GM12878 (cell line): Measurements from ENCODE around the gene IQCK. TPM values are rescaled to one million over a fixed set of nuclear protein-coding genes. Genes with fewer than 3 reads are reported as not detected.

Experiments used
- ATAC-seq: fragments of 200-7000 bp; cut with Tn5 transposase; 3 replicates; pipeline ENCODE4 v1.9.1; 2020; ENCODE audit warnings: mild to moderate bottlenecking, moderate library complexity
- BruUV-seq: library from RNA; stranded (reverse); fragments of 400-500 nt; replicated peaks from 2 replicates; lab custom pipeline; 2021; lab: Mats Ljungman, UMichigan
- CTCF ChIA-PET: fragments of 300-600 bp; sonication (Branson Sonifier 250); formaldehyde crosslinking; extraction: SDS; loops from one replicate; lab custom pipeline; 2021; ENCODE audit warnings: inconsistent platforms; lab: Yijun Ruan, JAX
- POLR2A ChIA-PET: fragments of 350-600 bp; formaldehyde crosslinking; extraction: SDS; loops from one replicate; lab custom pipeline; 2021; ENCODE audit warnings: inconsistent platforms; lab: Charles Lee
- RAD21 ChIA-PET: fragments of 300-600 bp; sonication (Branson Sonifier 250); formaldehyde crosslinking; loops from one replicate; lab custom pipeline; 2023; ENCODE audit warnings: antibody characterized with exemption; ENCODE audit not compliant: unreplicated experiment; lab: Charles Lee
- SMC1A ChIA-PET: fragments of 300-600 bp; sonication (Branson Sonifier 250); formaldehyde crosslinking; loops from one replicate; lab custom pipeline; 2023; ENCODE audit not compliant: unreplicated experiment, uncharacterized antibody; lab: Charles Lee
- DNase-seq: peaks from one replicate; pipeline ENCODE4 v3.0.0-alpha.2; 2011; ENCODE audit warnings: low read depth, low spot score
- FAIRE-seq: peaks from 3 replicates; lab custom pipeline; 2011; peaks lifted over from hg19 to GRCh38; lab: Jason Lieb, UNC
- H2AFZ ChIP-seq: 2 replicates; pipeline ENCODE4 v1.6.0; 2011; ENCODE audit warnings: low read depth, low read length, control low read depth; ENCODE audit not compliant: control insufficient read depth
- H3K27ac ChIP-seq: 2 replicates; pipeline ENCODE4 v1.5.1; 2011; ENCODE audit warnings: control low read depth; ENCODE audit not compliant: control insufficient read depth, insufficient read depth
- H3K27me3 ChIP-seq, 2 experiments: replicated peaks in 1 of 2; 2 replicates each; pipeline versions ENCODE4 v1.6.0 to v1.6.1; 2011; ENCODE audit warnings: low read length in 1 of 2; ENCODE audit not compliant: control insufficient read depth in 2 of 2, insufficient read depth in 2 of 2
- H3K36me3 ChIP-seq, 2 experiments: 2 replicates each; pipeline ENCODE4 v1.5.1; 2011; ENCODE audit warnings: low read length in 1 of 2; ENCODE audit not compliant: control insufficient read depth in 2 of 2, insufficient read depth in 2 of 2
- H3K4me1 ChIP-seq: 2 replicates; pipeline ENCODE4 v1.6.1; 2011; ENCODE audit warnings: mild to moderate bottlenecking, low read length, moderate library complexity, mixed read lengths; ENCODE audit not compliant: control insufficient read depth, insufficient read depth
- H3K4me2 ChIP-seq: 2 replicates; pipeline ENCODE4 v1.6.0; 2011; ENCODE audit warnings: control low read depth; ENCODE audit not compliant: control insufficient read depth, insufficient read depth
- H3K4me3 ChIP-seq: fragments of 200-600 bp; sonication (generic); 2 replicates; pipeline ENCODE4 v1.5.1; 2016
- H3K79me2 ChIP-seq: 2 replicates; pipeline ENCODE4 v1.6.0; 2011; ENCODE audit warnings: low read length; ENCODE audit not compliant: control insufficient read depth, insufficient read depth
- H3K9ac ChIP-seq: 2 replicates; pipeline ENCODE4 v1.8.0; 2011; ENCODE audit warnings: low read length, control low read depth, mixed read lengths; ENCODE audit not compliant: control insufficient read depth, insufficient read depth
- H3K9me3 ChIP-seq: replicated peaks from 3 replicates; pipeline ENCODE4 v1.5.1; 2011; ENCODE audit warnings: mild to moderate bottlenecking, low read length; ENCODE audit not compliant: control insufficient read depth, insufficient read depth
- H4K20me1 ChIP-seq: 2 replicates; pipeline ENCODE4 v1.6.0; 2011; ENCODE audit not compliant: control insufficient read depth, insufficient read depth
- BCL3 ChIP-seq: IDR thresholded peaks from 2 replicates; pipeline ENCODE4 v1.6.1; 2011; ENCODE audit warnings: borderline replicate concordance, low read depth, mild to moderate bottlenecking, moderate library complexity, low read length; ENCODE audit not compliant: insufficient read depth, poor library complexity, severe bottlenecking
- CBX3 ChIP-seq: fragments of 200-600 bp; sonication (generic); IDR thresholded peaks from 2 replicates; pipeline ENCODE4 v1.6.1; 2016; ENCODE audit warnings: low read depth, borderline replicate concordance
- CHD4 ChIP-seq: fragments of 200-600 bp; sonication (generic); IDR thresholded peaks from 2 replicates; pipeline ENCODE4 v1.6.1; 2016; ENCODE audit warnings: mild to moderate bottlenecking
- CTCF ChIP-seq, 3 experiments: IDR thresholded peaks in 2 of 3; conservative IDR thresholded peaks in 1 of 3; 2 replicates each; pipeline ENCODE4 v1.5.1; 2011; ENCODE audit warnings: low read depth in 3 of 3, low read length in 3 of 3, mild to moderate bottlenecking in 3 of 3, control low read depth in 2 of 3, moderate library complexity in 2 of 3, inconsistent platforms in 1 of 3, mixed read lengths in 1 of 3; ENCODE audit not compliant: control insufficient read depth in 2 of 3, insufficient read depth in 1 of 3; ENCODE audit errors: extremely low read depth in 1 of 3
- E2F4 ChIP-seq: IDR thresholded peaks from 2 replicates; pipeline ENCODE4 v1.6.1; 2012; ENCODE audit warnings: low read depth, low read length, improper control_type of control experiment
- ESRRA ChIP-seq: IDR thresholded peaks from 2 replicates; pipeline ENCODE4 v1.6.1; 2012; ENCODE audit warnings: mild to moderate bottlenecking, low read length, improper control_type of control experiment
- HDAC6 ChIP-seq: fragments of 200-600 bp; sonication (generic); IDR thresholded peaks from one replicate; pipeline ENCODE4 v1.8.0; 2017; ENCODE audit warnings: antibody characterized with exemption; ENCODE audit not compliant: unreplicated experiment
- LARP7 ChIP-seq: fragments of 450-650 bp; IDR thresholded peaks from 2 replicates; pipeline ENCODE4 v1.6.1; 2017; ENCODE audit warnings: mild to moderate bottlenecking
- PKNOX1 ChIP-seq: fragments of 450-650 bp; IDR thresholded peaks from 2 replicates; pipeline ENCODE4 v1.6.1; 2016; ENCODE audit warnings: mild to moderate bottlenecking
- SKIL ChIP-seq: fragments of 450-650 bp; IDR thresholded peaks from 2 replicates; pipeline ENCODE4 v1.6.1; 2017; ENCODE audit warnings: mild to moderate bottlenecking, low read depth, inconsistent platforms; ENCODE audit not compliant: poor library complexity, severe bottlenecking
- SMAD1 ChIP-seq: fragments of 450-650 bp; IDR thresholded peaks from 2 replicates; pipeline ENCODE4 v1.6.1; 2018; ENCODE audit warnings: mild to moderate bottlenecking, low read depth; ENCODE audit not compliant: partially characterized antibody
- SMAD5 ChIP-seq: IDR thresholded peaks from 2 replicates; pipeline ENCODE4 v1.6.1; 2016; ENCODE audit warnings: antibody characterized with exemption, low read depth
- SP1 ChIP-seq: IDR thresholded peaks from one replicate; pipeline ENCODE4 v1.6.1; 2011; ENCODE audit warnings: low read depth, low read length
- TCF3 ChIP-seq: IDR thresholded peaks from 2 replicates; pipeline ENCODE4 v1.6.1; 2012; ENCODE audit warnings: low read depth, mild to moderate bottlenecking, low read length, borderline replicate concordance; ENCODE audit not compliant: insufficient read depth
- ZNF24 ChIP-seq: fragments of 450-650 bp; IDR thresholded peaks from 2 replicates; pipeline ENCODE4 v1.6.1; 2017; ENCODE audit warnings: antibody characterized with exemption, mild to moderate bottlenecking
- ZNF384 ChIP-seq: IDR thresholded peaks from 2 replicates; pipeline ENCODE4 v1.6.1; 2012; ENCODE audit warnings: low read depth, mild to moderate bottlenecking, low read length, improper control_type of control experiment, borderline replicate concordance
- WGBS: methylation state at CpG from one replicate; pipeline ENCODE4 v1.1.6; 2016; ENCODE audit warnings: low lambda C conversion rate; ENCODE audit not compliant: insufficient replicate concordance, insufficient coverage; ENCODE audit errors: missing lambda C conversion rate; 5-methylcytosine and 5-hydroxymethylcytosine counted together
- in situ Hi-C: fragments of 300-500 bp; cut with MboI; formaldehyde crosslinking; loops from 9 replicates; pipeline ENCODE4 v1.14.3; 2018; ENCODE audit warnings: mixed read lengths
- intact Hi-C: fragments of 100-400 bp; cut with micrococcal nuclease; formaldehyde crosslinking; loops from one replicate; pipeline ENCODE4 v1.14.2; 2022; ENCODE audit not compliant: unreplicated experiment
- polyA plus RNA-seq, 11 experiments: library from polyadenylated mRNA; depleted of rRNA in 4 of 11; unstranded in 6 of 11; stranded (reverse) in 5 of 11; fragments of >200 nt; fragmentation: Nextera tagmentation in 4 of 11; fragmentation: Illumina TruSeq in 1 of 11; extraction: Ambion mirVana in 4 of 11; extraction: Trizol in 1 of 11; gene quantifications; 1 replicate in 1 of 11; 2 replicates in 10 of 11; pipeline versions ENCODE4 v1.2.1 to v1.2.3, GENCODE V29; 2011 to 2016; ENCODE audit warnings: inconsistent platforms in 2 of 11, missing spikeins in 2 of 11, low read depth in 1 of 11
- total RNA-seq, 4 experiments: library from RNA; depleted of rRNA in 3 of 4; stranded (reverse); fragments of >200 nt in 3 of 4; fragmentation: Illumina TruSeq in 1 of 4; extraction: Trizol in 1 of 4; gene quantifications; 2 replicates each; pipeline versions ENCODE4 v1.2.1 to v1.2.3, GENCODE V29; 2013 to 2021

Gene IQCK
- total and polyA plus RNA-seq, 10 of the 15 experiments (the other 5 are each of a cell fraction or from before 2014, with no cell fraction given): 1.0 to 4.2 (median 2.4) TPM

- SMC1A ChIA-PET: interaction anchor here (0.8 kb wide), 1 partner anchor 10 kb away, joined by 3 read pairs; no protein-coding TSS in a partner anchor
- intact Hi-C loops: loop anchor here (10.0 kb wide), 1 partner anchor 48 kb away; no protein-coding TSS in a partner anchor
- no peak for FAIRE-seq
- TF ChIP-seq TCF3: no peak
- TF ChIP-seq ZNF24: no peak
- no peak for TF ChIP-seq LARP7
- TF ChIP-seq PKNOX1: no peak
- TF ChIP-seq E2F4: no peak
- no peak for TF ChIP-seq ESRRA
- no peak for TF ChIP-seq SMAD1
- no peak for TF ChIP-seq HDAC6
- TF ChIP-seq CTCF (IDR thresholded peaks at IDR 0.05 in 2 of 3, conservative IDR thresholded peaks at IDR 0.05 in 1 of 3; ENCODE audit: control insufficient read depth in 2 of 3, extremely low read depth in 1 of 3, insufficient read depth in 1 of 3, low read depth in 3 of 3, low read length in 3 of 3): no peak
- no peak for TF ChIP-seq CHD4
- TF ChIP-seq SKIL: no peak
- TF ChIP-seq ZNF384: no peak
- TF ChIP-seq CBX3: no peak
- TF ChIP-seq SP1: no peak
- no peak for TF ChIP-seq SMAD5
- TF ChIP-seq BCL3: no peak
These were observed 135.2 kb downstream of the IQCK start for GRCh38 chr16:19853132-19853741.

More at GRCh38 chr16:19853132-19853741, 135.2 kb downstream of the IQCK start:
- in situ Hi-C loops: no loop called here
- H2AFZ ChIP-seq: no peak overlapping the region
- no peaks in the 10 kb centered on the region for H3K9me3 ChIP-seq
- no peaks in the 10 kb centered on the region for H3K27me3 ChIP-seq
- POLR2A ChIA-PET: interaction anchor here (0.6 to 1.0 kb wide), 2 partner anchors 10 to 34 kb away, joined by 3 to 9 read pairs; no protein-coding TSS in a partner anchor
- H4K20me1 ChIP-seq: no peaks in the 10 kb centered on the region
- no peak overlapping the region for H3K9ac ChIP-seq
- no peaks in the 10 kb centered on the region for H3K36me3 ChIP-seq
- H3K27ac ChIP-seq: no peak overlapping the region
- RAD21 ChIA-PET: no interaction called here
- WGBS: 10% methylated on average over 8 of the region's 8 CpGs
- no peaks in the 10 kb centered on the region for H3K79me2 ChIP-seq
- H3K4me1 ChIP-seq: no peaks in the 10 kb centered on the region
- CTCF ChIA-PET: interaction anchor here (0.8 to 1.4 kb wide), 2 partner anchors 16 to 298 kb away, joined by 3 read pairs; partner anchors contain the start of gene VPS35L
- no TSS peak for BruUV-seq
- no peak overlapping the region for H3K4me3 ChIP-seq
- peak; percentile 17; the same call in 2 of the 3 replicates for ATAC-seq
- DNase-seq: no peak
- no peak overlapping the region for H3K4me2 ChIP-seq
